Neural progenitor cell (in vitro differentiated cells): ENCODE data around the gene SRSF4. TPM values are rescaled to one million over a fixed set of nuclear protein-coding genes. Genes with fewer than 3 reads are reported as not detected.

Experiments
- DNase-seq: peaks from one replicate; pipeline ENCODE4 v3.0.0-alpha.2; 2016; ENCODE audit warnings: low spot score
- H2AFZ ChIP-seq: fragments of 200-600 bp; sonication (generic); replicated peaks from 2 replicates; pipeline ENCODE4 v1.6.1; 2016; ENCODE audit warnings: antibody characterized with exemption
- H3F3A ChIP-seq: fragments of 200-600 bp; sonication (generic); 2 replicates; pipeline ENCODE4 v1.6.1; 2016; ENCODE audit warnings: antibody characterized with exemption, low read depth
- H3K27ac ChIP-seq: fragments of 200-600 bp; sonication (generic); 2 replicates; pipeline ENCODE4 v1.5.1; 2016; ENCODE audit warnings: mild to moderate bottlenecking
- H3K27me3 ChIP-seq: fragments of 200-600 bp; sonication (generic); 2 replicates; pipeline ENCODE4 v1.6.1; 2016; ENCODE audit warnings: mild to moderate bottlenecking, moderate library complexity
- H3K36me3 ChIP-seq: fragments of 200-600 bp; sonication (generic); 2 replicates; pipeline ENCODE4 v1.5.1; 2016
- H3K4me1 ChIP-seq: fragments of 200-600 bp; sonication (generic); 2 replicates; pipeline ENCODE4 v1.6.1; 2016; ENCODE audit warnings: mixed run types
- H3K4me2 ChIP-seq: fragments of 200-600 bp; sonication (generic); 2 replicates; pipeline ENCODE4 v1.6.1; 2016
- H3K4me3 ChIP-seq: fragments of 200-600 bp; sonication (generic); 2 replicates; pipeline ENCODE4 v1.5.1; 2016
- H3K79me2 ChIP-seq: fragments of 200-600 bp; sonication (generic); 2 replicates; pipeline ENCODE4 v1.6.1; 2016; ENCODE audit warnings: low read depth
- H3K9ac ChIP-seq: fragments of 200-600 bp; sonication (generic); 2 replicates; pipeline ENCODE4 v1.6.1; 2016
- H3K9me3 ChIP-seq: fragments of 200-600 bp; sonication (generic); 2 replicates; pipeline ENCODE4 v1.5.1; 2016; ENCODE audit warnings: low read depth
- H4K20me1 ChIP-seq: fragments of 200-600 bp; sonication (generic); 2 replicates; pipeline ENCODE4 v1.6.1; 2016; ENCODE audit warnings: low read depth
- H3K27ac Mint-ChIP-seq: 3 replicates; pipeline ENCODE4 v1.8.0; 2021; ENCODE audit warnings: mixed read lengths
- H3K27me3 Mint-ChIP-seq: 2 replicates; pipeline ENCODE4 v1.8.0; 2022; ENCODE audit warnings: low read depth, mild to moderate bottlenecking, inconsistent platforms, moderate library complexity, mixed read lengths; ENCODE audit not compliant: insufficient read depth
- H3K36me3 Mint-ChIP-seq: 3 replicates; pipeline ENCODE4 v1.8.0; 2021; ENCODE audit warnings: mixed read lengths
- H3K4me1 Mint-ChIP-seq: 3 replicates; pipeline ENCODE4 v1.8.0; 2021; ENCODE audit warnings: mixed read lengths
- H3K4me3 Mint-ChIP-seq: 3 replicates; pipeline ENCODE4 v1.8.0; 2021; ENCODE audit warnings: mild to moderate bottlenecking, moderate library complexity, mixed read lengths
- H3K9me3 Mint-ChIP-seq: 3 replicates; pipeline ENCODE4 v1.8.0; 2020; ENCODE audit warnings: mixed read lengths
- EZH2 ChIP-seq: fragments of 200-600 bp; sonication (generic); IDR thresholded peaks from 2 replicates; pipeline ENCODE4 v1.6.1; 2017; ENCODE audit warnings: antibody characterized with exemption, mild to moderate bottlenecking, moderate library complexity
- EZH2phosphoT487 ChIP-seq: fragments of 200-600 bp; sonication (generic); IDR thresholded peaks from 2 replicates; pipeline ENCODE4 v1.6.1; 2017; ENCODE audit warnings: antibody characterized with exemption
- total RNA-seq: library from RNA; depleted of rRNA; stranded (reverse); fragments of >200 nt; gene quantifications from 2 replicates; pipeline ENCODE4 v1.2.3, GENCODE V29; 2015; ENCODE audit warnings: low replicate concordance
- TF ChIP-seq, protein P1 (sequence below): fragments of 200-600 bp; sonication (generic); IDR thresholded peaks from 2 replicates; pipeline ENCODE4 v1.5.1; 2017; ENCODE audit warnings: antibody characterized with exemption, mild to moderate bottlenecking

The SRSF4 gene
- total RNA-seq, 1 donor from 2014 or later = 73.2 TPM

DNA sequence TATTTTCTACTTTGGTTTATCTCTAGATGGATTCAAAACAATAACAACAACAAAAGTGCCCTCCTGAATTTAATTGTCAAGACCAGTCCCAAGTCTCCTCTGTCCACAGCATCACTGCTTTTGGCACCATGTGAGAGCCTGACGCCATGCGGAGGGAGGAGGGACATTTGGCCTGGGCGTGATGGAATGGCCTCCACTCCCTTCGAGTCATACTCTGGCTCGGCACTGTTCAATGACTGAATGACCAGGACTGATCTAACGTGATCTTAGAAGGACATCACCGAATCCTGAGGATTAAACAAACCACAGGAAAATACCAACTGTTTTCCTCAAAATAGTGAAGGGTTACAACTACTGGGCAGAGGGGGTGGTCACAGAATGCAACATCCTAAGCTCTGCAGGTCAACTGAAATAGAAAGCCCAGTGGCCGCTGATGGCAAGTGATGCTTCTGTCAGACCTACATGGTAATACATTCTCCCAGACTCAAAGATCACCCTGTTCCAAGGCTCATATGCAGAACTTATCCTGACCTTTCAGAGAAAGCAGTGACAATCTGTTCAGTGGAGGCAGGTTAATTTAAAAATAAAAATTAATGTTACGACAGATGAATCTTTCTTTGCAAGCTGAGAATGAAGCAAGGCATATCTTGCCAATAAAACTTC lies 19.1 kb downstream of the SRSF4 start:
- Histone ChIP-seq H3K27me3 (no peaks in the 10 kb centered on the region), H3K79me2 (peaks cover 97% of the 10 kb centered on the region), H3K9me3 (no peaks in the 10 kb centered on the region), H2AFZ (no peak overlapping the region), H3K36me3 (peaks cover 28% of the 10 kb centered on the region), H3K9ac (no peak overlapping the region), H3K4me2 (no peak overlapping the region), H3K27ac (no peak overlapping the region), H3K4me1 (peaks cover 33% of the 10 kb centered on the region), H4K20me1 (peaks cover 79% of the 10 kb centered on the region), H3K4me3 (no peak overlapping the region), H3F3A (peaks cover 45% of the 10 kb centered on the region)
- H3K36me3 Mint-ChIP-seq = peaks cover 24% of the 10 kb centered on the region
- H3K9me3 Mint-ChIP-seq = no peaks in the 10 kb centered on the region
- H3K27ac Mint-ChIP-seq = no peak overlapping the region
- H3K4me3 Mint-ChIP-seq = no peak overlapping the region
- peaks cover 55% of the 10 kb centered on the region for H3K4me1 Mint-ChIP-seq
- DNase-seq = no peak
- no peak for TF ChIP-seq EZH2
- TF ChIP-seq, protein P1, sequence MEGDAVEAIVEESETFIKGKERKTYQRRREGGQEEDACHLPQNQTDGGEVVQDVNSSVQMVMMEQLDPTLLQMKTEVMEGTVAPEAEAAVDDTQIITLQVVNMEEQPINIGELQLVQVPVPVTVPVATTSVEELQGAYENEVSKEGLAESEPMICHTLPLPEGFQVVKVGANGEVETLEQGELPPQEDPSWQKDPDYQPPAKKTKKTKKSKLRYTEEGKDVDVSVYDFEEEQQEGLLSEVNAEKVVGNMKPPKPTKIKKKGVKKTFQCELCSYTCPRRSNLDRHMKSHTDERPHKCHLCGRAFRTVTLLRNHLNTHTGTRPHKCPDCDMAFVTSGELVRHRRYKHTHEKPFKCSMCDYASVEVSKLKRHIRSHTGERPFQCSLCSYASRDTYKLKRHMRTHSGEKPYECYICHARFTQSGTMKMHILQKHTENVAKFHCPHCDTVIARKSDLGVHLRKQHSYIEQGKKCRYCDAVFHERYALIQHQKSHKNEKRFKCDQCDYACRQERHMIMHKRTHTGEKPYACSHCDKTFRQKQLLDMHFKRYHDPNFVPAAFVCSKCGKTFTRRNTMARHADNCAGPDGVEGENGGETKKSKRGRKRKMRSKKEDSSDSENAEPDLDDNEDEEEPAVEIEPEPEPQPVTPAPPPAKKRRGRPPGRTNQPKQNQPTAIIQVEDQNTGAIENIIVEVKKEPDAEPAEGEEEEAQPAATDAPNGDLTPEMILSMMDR = no peak
- TF ChIP-seq EZH2phosphoT487 = no peak
- peaks cover 3% of the 10 kb centered on the region for H3K27me3 Mint-ChIP-seq

DNA sequence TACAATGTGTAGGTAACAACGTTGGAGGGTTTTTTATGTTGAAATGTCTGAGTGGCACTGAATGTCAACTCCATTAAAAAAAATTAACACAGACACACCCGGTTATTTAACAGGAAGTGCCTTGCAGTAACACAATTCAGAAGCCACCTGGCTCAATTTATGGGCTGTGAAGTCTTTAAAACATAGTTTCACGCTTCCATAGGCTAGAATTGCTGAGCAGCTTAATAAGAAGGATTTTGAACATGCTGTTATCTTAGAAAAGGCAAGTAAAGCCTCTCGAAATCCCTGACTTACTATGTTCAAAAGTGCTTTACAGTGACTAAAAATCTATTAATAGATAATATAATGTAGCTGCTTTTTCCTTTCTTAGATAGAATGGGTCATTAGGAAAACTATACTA lies 19.7 kb downstream of the SRSF4 start:
- Histone ChIP-seq H3K4me1 (peaks cover 34% of the 10 kb centered on the region), H3K79me2 (peaks cover 91% of the 10 kb centered on the region)
- TF ChIP-seq EZH2phosphoT487 = no peak
- no peak for TF ChIP-seq EZH2

DNA sequence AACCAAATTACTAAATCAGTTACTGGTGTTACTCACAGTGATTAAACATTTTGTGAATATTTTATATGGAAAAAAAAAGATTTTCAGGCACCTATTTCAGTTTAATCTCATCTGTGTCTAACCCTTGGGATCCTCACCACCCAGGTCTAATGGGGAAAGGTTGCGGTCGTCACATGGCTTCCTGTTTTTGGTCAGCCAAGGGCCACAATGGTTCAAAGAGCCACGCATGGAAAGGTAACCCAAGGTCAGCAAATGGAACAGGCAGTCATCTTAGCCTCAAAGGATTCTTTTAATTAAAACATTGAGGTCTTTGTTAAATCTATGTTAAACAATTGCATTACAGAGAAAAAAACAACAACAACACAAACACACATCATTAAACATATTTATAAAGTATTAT lies 21.9 kb downstream of the SRSF4 start:
- Histone ChIP-seq H3K9ac (no peak overlapping the region), H3K4me2 (no peak overlapping the region), H3K9me3 (no peaks in the 10 kb centered on the region), H3K4me1 (peaks cover 12% of the 10 kb centered on the region), H3K79me2 (peaks cover 85% of the 10 kb centered on the region), H3K27ac (no peak overlapping the region), H3K4me3 (no peak overlapping the region), H3K36me3 (peaks cover 32% of the 10 kb centered on the region), H3K27me3 (no peaks in the 10 kb centered on the region), H3F3A (peaks cover 20% of the 10 kb centered on the region), H2AFZ (no peak overlapping the region), H4K20me1 (peaks cover 55% of the 10 kb centered on the region)
- Mint-ChIP-seq H3K4me3 (no peak overlapping the region), H3K9me3 (no peaks in the 10 kb centered on the region), H3K4me1 (peaks cover 44% of the 10 kb centered on the region), H3K27ac (no peak overlapping the region), H3K36me3 (peaks cover 30% of the 10 kb centered on the region), H3K27me3 (peaks cover 3% of the 10 kb centered on the region)
- no peak for DNase-seq
- TF ChIP-seq, protein P1 = no peak
- TF ChIP-seq EZH2 (no peak), EZH2phosphoT487 (no peak)

More for the DNA sequence above, 19.7 kb downstream of the SRSF4 start:
- peaks cover 73% of the 10 kb centered on the region for H4K20me1 ChIP-seq
- H3K4me3 Mint-ChIP-seq = no peak overlapping the region
- H3K27me3 ChIP-seq = no peaks in the 10 kb centered on the region
- DNase-seq = no peak
- no peaks in the 10 kb centered on the region for H3K9me3 Mint-ChIP-seq
- H3K27ac Mint-ChIP-seq = no peak overlapping the region
- peaks cover 28% of the 10 kb centered on the region for H3K36me3 ChIP-seq
- H3F3A ChIP-seq = peaks cover 42% of the 10 kb centered on the region
- no peak overlapping the region for H2AFZ ChIP-seq
- no peak overlapping the region for H3K4me2 ChIP-seq
- no peaks in the 10 kb centered on the region for H3K9me3 ChIP-seq
- H3K36me3 Mint-ChIP-seq = peaks cover 24% of the 10 kb centered on the region
- H3K27ac ChIP-seq = no peak overlapping the region
- peaks cover 59% of the 10 kb centered on the region for H3K4me1 Mint-ChIP-seq
- H3K4me3 ChIP-seq = no peak overlapping the region
- no peak overlapping the region for H3K9ac ChIP-seq
- peaks cover 3% of the 10 kb centered on the region for H3K27me3 Mint-ChIP-seq

- Mint-ChIP-seq H3K9me3 (no peaks in the 10 kb centered on the region), H3K36me3 (peaks cover 38% of the 10 kb centered on the region), H3K27me3 (peaks cover 3% of the 10 kb centered on the region), H3K4me3 (no peak overlapping the region), H3K4me1 (peaks cover 20% of the 10 kb centered on the region), H3K27ac (peak overlapping the region; percentile 96)
- Histone ChIP-seq H3K4me2 (no peak overlapping the region), H3K36me3 (peaks cover 36% of the 10 kb centered on the region), H3K79me2 (peaks cover 64% of the 10 kb centered on the region), H3K9me3 (no peaks in the 10 kb centered on the region), H3K4me3 (no peak overlapping the region), H3K9ac (no peak overlapping the region), H2AFZ (no peak overlapping the region), H3K4me1 (peaks cover 4% of the 10 kb centered on the region), H3K27ac (peak overlapping the region; percentile 64), H3F3A (peaks cover 13% of the 10 kb centered on the region), H4K20me1 (peaks cover 32% of the 10 kb centered on the region), H3K27me3 (no peaks in the 10 kb centered on the region)
- TF ChIP-seq, protein P1 = no peak
- TF ChIP-seq EZH2 (no peak), EZH2phosphoT487 (no peak)
- DNase-seq = no peak
Observed at GRCh38 chr1:29157269-29157601, 24.5 kb downstream of the SRSF4 start.
